22Rv1 (cell line): ENCODE measurements around the gene EXOSC1.
A peak's percentile ranks its signal among the peaks of the same experiment; 100 is the strongest.

Experiments
- H3K27ac ChIP-seq: fragments of 450-650 bp; 2 replicates; pipeline ENCODE4 v1.5.1; 2017
- CTCF ChIP-seq: fragments of 450-650 bp; IDR thresholded peaks from 2 replicates; pipeline ENCODE4 v1.5.1; 2017; ENCODE audit warnings: mild to moderate bottlenecking
- ZFX ChIP-seq: fragments of 450-650 bp; IDR thresholded peaks from 2 replicates; pipeline ENCODE4 v1.6.1; 2017; ENCODE audit warnings: antibody characterized with exemption, borderline replicate concordance

Gene EXOSC1

GRCh38 chr10:97456686-97457065, 10.9 kb upstream of the EXOSC1 start:
- TF ChIP-seq CTCF (no peak), ZFX (no peak)
- no peak overlapping the region for H3K27ac ChIP-seq

- TF ChIP-seq ZFX = no peak
- no peak for TF ChIP-seq CTCF
- no peak overlapping the region for H3K27ac ChIP-seq
Observed at GRCh38 chr10:97456034-97456685, 10.4 kb upstream of the EXOSC1 start.

GRCh38 chr10:97454330-97455036, 8.7 kb upstream of the EXOSC1 start:
- TF ChIP-seq ZFX = no peak
- TF ChIP-seq CTCF = no peak
- no peak overlapping the region for H3K27ac ChIP-seq

- TF ChIP-seq ZFX = no peak
- no peak for TF ChIP-seq CTCF
- no peak overlapping the region for H3K27ac ChIP-seq
Observed at GRCh38 chr10:97452352-97452751, 6.5 kb upstream of the EXOSC1 start.

GRCh38 chr10:97451605-97452004, 5.8 kb upstream of the EXOSC1 start:
- no peak overlapping the region for H3K27ac ChIP-seq
- TF ChIP-seq CTCF (no peak), ZFX (no peak)

- TF ChIP-seq CTCF (no peak), ZFX (no peak)
- H3K27ac ChIP-seq = no peak overlapping the region
Observed at GRCh38 chr10:97450828-97451227, 5.0 kb upstream of the EXOSC1 start.

- peak overlapping the region; percentile 60 for H3K27ac ChIP-seq
Observed at GRCh38 chr10:97445357-97445721, 467 bp downstream of the EXOSC1 start.

More at GRCh38 chr10:97445357-97445721, 467 bp downstream of the EXOSC1 start:
- no peak for TF ChIP-seq CTCF
- no peak for TF ChIP-seq ZFX
